Activated CD4-positive, alpha-beta T cell treated with anti-CD3 and anti-CD28 coated beads, Interleukin-2, amount 10 ng/mL, durations not matched to agents 24 days and 14 days (primary cell): ENCODE results near the gene RBMS3. TPM values are rescaled to one million over a fixed set of nuclear protein-coding genes. Genes with fewer than 3 reads are reported as not detected.

Experiments
- DNase-seq: peaks from one replicate; pipeline ENCODE4 v3.0.0; 2022
- H3K27ac Mint-ChIP-seq: one replicate; pipeline ENCODE4 v1.8.0; 2022; ENCODE audit warnings: mild to moderate bottlenecking, mixed read lengths
- H3K27me3 Mint-ChIP-seq: one replicate; pipeline ENCODE4 v1.8.0; 2022; ENCODE audit warnings: mixed read lengths
- H3K36me3 Mint-ChIP-seq: one replicate; pipeline ENCODE4 v1.8.0; 2022; ENCODE audit warnings: low read depth, mild to moderate bottlenecking, mixed read lengths
- H3K4me1 Mint-ChIP-seq: one replicate; pipeline ENCODE4 v1.8.0; 2021; ENCODE audit warnings: mixed read lengths
- H3K4me3 Mint-ChIP-seq: one replicate; pipeline ENCODE4 v1.8.0; 2022; ENCODE audit warnings: mild to moderate bottlenecking, moderate library complexity, mixed read lengths
- H3K9me3 Mint-ChIP-seq: one replicate; pipeline ENCODE4 v1.8.0; 2021; ENCODE audit warnings: mixed read lengths
- intact Hi-C: fragments of 100-400 bp; cut with micrococcal nuclease; formaldehyde crosslinking; loops from one replicate; pipeline ENCODE4 v1.15.1; 2023
- total RNA-seq: library from RNA; stranded (reverse); gene quantifications from 2 replicates; pipeline ENCODE4 v1.2.3, GENCODE V29; 2022

The RBMS3 gene
- total RNA-seq, 1 donor from 2014 or later = 4.3 TPM

DNA sequence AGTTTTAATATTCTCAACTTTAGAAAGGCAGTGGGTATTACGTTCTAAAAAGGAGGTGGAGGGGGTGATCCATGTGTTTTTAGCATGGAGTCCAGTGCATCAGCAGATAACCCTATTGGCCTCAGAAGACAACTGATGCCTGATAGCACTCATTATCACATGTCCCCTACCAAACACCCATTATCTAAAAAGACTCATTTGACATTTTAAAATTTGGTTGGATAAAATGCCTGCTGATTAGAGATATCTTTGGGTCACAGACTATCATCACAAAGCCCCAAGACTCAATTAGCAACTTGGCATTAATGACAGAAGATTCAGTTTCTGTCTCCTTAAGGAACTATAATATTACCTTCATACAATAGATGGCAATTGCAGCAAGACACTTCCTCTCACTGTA, 589.3 kb downstream of the RBMS3 start:
- H3K9me3 Mint-ChIP-seq = no peaks in the 10 kb centered on the region
- no peak for DNase-seq
- intact Hi-C loops = no loop called here
- H3K27me3 Mint-ChIP-seq = no peaks in the 10 kb centered on the region
- no peak overlapping the region for H3K27ac Mint-ChIP-seq
- no peaks in the 10 kb centered on the region for H3K4me1 Mint-ChIP-seq
- H3K36me3 Mint-ChIP-seq = no peaks in the 10 kb centered on the region
- H3K4me3 Mint-ChIP-seq = no peak overlapping the region

DNA sequence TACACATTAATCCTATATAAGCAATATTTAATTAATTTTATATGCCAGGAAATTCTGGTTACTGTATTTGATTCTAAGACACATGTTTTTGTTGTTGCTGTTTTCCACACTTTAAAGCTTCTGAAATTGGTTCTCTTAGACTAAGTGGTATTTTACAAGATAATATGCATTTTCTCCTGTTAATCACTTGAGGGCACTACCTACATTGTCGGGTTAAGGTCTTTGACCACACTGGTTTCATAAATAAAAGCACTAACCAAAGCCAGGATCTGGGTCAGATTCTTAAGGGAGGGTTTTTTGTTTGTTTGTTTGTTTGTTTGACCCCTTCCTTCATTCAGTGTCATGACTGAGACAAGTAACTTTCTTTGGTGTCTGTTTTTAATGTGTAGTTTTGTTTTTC, 590.2 kb downstream of the RBMS3 start:
- Mint-ChIP-seq H3K27ac (no peak overlapping the region), H3K36me3 (no peaks in the 10 kb centered on the region), H3K4me1 (no peaks in the 10 kb centered on the region), H3K4me3 (no peak overlapping the region), H3K27me3 (no peaks in the 10 kb centered on the region), H3K9me3 (no peaks in the 10 kb centered on the region)
- no peak for DNase-seq
- intact Hi-C loops = no loop called here

DNA sequence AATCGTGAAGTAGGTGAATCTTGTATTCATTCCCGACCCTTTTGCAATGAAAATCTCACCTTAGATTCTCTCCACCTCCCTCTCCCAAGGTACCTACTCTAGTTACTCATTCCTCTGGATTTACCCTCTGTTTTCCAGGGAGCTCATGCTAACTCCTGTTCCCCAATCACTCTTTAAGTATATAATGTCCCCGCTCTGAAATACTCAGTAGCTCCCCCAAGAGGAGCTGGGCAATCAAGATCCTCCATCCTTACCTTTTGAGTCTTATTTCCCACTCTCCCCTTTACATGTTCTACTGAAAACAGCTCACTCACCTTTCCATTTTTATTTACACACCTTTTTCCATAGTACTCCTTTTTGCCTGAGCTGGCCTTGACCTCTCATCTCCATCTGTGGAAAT, 599.9 kb downstream of the RBMS3 start:
- intact Hi-C loops = no loop called here
- Mint-ChIP-seq H3K36me3 (no peaks in the 10 kb centered on the region), H3K9me3 (no peaks in the 10 kb centered on the region), H3K27ac (no peak overlapping the region), H3K27me3 (no peaks in the 10 kb centered on the region), H3K4me3 (no peak overlapping the region), H3K4me1 (no peaks in the 10 kb centered on the region)
- no peak for DNase-seq

DNA sequence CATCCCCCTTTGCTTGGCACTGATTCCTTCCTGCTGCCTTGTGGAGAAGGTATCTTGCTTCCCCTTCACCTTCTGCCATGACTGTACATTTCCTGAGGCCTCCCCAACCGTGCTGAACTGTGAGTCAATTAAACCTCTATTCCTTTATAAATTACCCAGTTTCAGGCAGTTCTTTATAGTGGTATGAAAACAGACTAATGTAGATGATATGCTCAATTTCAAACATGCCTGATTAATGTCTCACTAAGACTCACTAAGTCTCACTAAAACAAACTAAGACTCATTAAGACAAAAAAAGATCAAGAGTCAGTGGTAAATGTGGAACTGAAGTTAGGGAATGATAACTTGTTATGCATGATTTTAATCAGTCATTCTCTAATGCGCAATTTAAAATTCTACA, 606.6 kb downstream of the RBMS3 start:
- H3K27me3 Mint-ChIP-seq = no peaks in the 10 kb centered on the region
- no peak overlapping the region for H3K27ac Mint-ChIP-seq
- no peaks in the 10 kb centered on the region for H3K36me3 Mint-ChIP-seq
- H3K4me3 Mint-ChIP-seq = no peak overlapping the region
- DNase-seq = no peak
- no peaks in the 10 kb centered on the region for H3K9me3 Mint-ChIP-seq
- H3K4me1 Mint-ChIP-seq = no peaks in the 10 kb centered on the region
- intact Hi-C loops = no loop called here

DNA sequence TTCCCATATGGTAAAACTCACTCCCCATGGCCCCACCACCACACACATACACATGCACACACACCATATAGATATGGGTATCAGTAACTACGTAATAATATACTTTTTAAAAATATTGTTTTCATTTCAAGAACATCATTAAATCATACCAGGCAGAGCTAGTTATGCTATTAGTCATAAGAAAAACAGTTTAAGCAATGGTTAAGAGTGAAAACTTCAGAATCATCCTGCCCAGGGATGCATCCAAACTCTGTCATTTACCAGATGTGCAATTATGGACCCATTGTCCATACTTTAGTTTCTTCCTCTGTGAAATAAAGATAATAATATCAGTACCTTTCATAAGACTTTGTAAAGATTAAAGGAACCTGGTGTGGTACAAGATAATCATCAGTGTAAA, 608.3 kb downstream of the RBMS3 start:
- Mint-ChIP-seq H3K4me1 (no peaks in the 10 kb centered on the region), H3K27ac (no peak overlapping the region), H3K4me3 (no peak overlapping the region), H3K9me3 (no peaks in the 10 kb centered on the region), H3K36me3 (no peaks in the 10 kb centered on the region), H3K27me3 (no peaks in the 10 kb centered on the region)
- no peak for DNase-seq
- intact Hi-C loops = no loop called here

DNA sequence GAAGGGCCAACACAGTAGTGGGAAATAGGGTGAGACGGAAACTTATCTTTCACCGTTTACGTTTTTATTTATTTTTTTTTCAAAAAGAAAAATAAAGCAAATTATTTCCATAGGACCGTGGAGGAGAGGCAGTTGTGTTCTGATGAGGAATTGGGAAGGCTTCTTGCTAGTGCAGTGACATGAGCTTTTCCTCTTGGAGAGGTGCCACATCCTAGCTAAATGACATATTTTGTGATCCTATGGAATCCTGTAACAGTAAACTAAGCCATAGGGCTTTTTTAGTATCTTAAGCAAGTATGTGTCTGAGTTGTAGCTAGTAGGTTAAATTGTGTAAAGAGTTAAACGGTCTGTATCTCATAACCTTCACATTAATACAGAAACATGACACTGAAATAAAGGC, 609.9 kb downstream of the RBMS3 start:
- no peaks in the 10 kb centered on the region for H3K36me3 Mint-ChIP-seq
- no peaks in the 10 kb centered on the region for H3K4me1 Mint-ChIP-seq
- intact Hi-C loops = no loop called here
- no peak overlapping the region for H3K27ac Mint-ChIP-seq
- no peak for DNase-seq
- no peaks in the 10 kb centered on the region for H3K9me3 Mint-ChIP-seq
- peaks cover 2% of the 10 kb centered on the region for H3K27me3 Mint-ChIP-seq
- H3K4me3 Mint-ChIP-seq = no peak overlapping the region

DNA sequence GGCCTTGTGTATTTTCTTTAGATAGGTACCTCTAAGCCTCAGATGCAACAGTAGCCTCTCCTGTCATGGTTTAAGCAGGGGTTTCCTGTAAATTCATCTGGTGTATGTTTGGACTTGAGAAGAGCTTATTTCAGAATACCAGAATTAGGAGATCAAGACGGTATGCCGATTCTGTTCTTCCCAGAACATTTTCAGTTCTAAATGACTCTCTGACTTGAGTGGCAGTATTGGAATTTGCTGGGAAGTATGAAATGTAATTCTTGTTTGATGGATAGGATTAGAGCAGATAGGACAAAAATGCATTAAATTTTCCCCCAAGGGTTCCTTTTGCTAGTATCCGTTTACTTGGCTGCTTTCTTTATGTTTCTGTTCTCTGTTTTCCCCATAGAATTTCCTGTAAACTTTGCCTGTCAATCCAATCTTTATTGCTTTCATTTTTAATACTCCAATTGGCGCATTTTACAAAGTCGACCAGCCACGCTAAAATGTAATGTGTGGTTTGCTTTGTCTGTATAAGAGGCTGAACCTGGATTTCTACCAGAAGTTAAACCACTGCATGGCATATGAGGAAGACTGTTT, 612.2 kb downstream of the RBMS3 start:
- intact Hi-C loops = no loop called here
- no peak overlapping the region for H3K4me3 Mint-ChIP-seq
- H3K4me1 Mint-ChIP-seq = no peaks in the 10 kb centered on the region

DNA sequence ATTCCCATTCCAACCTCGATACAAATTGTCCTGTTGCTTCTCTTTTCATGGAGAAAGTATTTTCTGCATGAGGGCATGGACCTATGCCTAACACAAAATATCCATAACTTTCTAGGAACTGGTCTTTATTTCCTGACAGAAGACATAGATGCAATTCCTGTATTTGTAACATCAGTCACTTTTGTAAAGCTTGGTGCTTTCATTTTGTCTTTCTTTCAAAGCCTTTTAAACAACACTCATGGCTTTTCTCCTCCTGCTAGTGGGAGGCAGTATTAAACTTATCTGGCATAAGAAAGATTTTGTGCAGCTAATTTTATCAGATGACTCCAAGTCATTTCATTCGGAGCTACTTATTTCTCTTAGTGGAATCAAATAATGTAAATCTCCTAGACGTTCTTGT, 616.0 kb downstream of the RBMS3 start:
- Mint-ChIP-seq H3K27ac (no peak overlapping the region), H3K27me3 (peaks cover 4% of the 10 kb centered on the region)
- no peak for DNase-seq

More for the DNA sequence above, 612.2 kb downstream of the RBMS3 start:
- peaks cover 2% of the 10 kb centered on the region for H3K27me3 Mint-ChIP-seq
- H3K9me3 Mint-ChIP-seq = no peaks in the 10 kb centered on the region
- DNase-seq = no peak
- H3K27ac Mint-ChIP-seq = no peak overlapping the region
- no peaks in the 10 kb centered on the region for H3K36me3 Mint-ChIP-seq

DNA sequence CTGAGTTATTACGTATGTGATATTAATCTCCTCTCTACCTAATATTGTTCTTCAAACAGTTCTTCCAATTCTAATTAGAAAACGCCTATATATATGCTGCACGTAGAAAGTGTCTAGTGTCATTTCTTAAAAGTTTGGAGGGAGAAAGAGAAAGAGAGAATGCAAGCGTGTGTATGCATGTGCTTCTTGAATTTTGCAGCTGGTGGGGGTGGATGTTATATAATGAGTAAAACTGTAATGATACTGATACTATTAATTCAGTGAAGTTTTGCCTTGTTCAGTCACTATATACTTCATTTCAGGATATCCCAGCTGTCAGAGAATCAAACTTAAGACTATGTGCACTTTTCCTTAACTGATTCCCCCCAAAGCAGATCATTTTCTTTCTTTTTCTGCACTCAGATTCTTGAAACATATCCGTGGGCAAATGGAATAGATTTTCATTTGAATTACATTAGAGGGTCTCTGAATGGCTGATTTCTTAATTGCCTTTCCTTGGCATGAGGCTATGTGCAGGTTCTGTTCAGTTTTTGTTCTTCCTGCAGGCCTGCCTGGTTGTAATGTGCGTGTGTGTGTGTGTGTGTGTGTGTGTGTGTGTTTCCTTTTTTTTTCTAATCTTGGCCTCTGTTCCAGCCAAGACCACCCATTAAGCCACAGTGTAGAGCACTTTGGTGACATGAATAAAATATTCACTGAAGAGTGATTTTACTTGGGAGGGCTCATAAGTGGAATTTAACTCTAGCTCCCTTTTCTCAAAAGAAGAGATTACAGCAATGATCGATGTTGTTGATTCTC, 617.5 kb downstream of the RBMS3 start:
- peaks cover 4% of the 10 kb centered on the region for H3K27me3 Mint-ChIP-seq
- no peaks in the 10 kb centered on the region for H3K36me3 Mint-ChIP-seq
- no peaks in the 10 kb centered on the region for H3K4me1 Mint-ChIP-seq
- no peak for DNase-seq
- intact Hi-C loops = no loop called here
- no peak overlapping the region for H3K27ac Mint-ChIP-seq
- H3K9me3 Mint-ChIP-seq = no peaks in the 10 kb centered on the region
- no peak overlapping the region for H3K4me3 Mint-ChIP-seq

More for the DNA sequence above, 616.0 kb downstream of the RBMS3 start:
- H3K9me3 Mint-ChIP-seq = no peaks in the 10 kb centered on the region
- no peak overlapping the region for H3K4me3 Mint-ChIP-seq
- intact Hi-C loops = no loop called here
- H3K4me1 Mint-ChIP-seq = no peaks in the 10 kb centered on the region
- no peaks in the 10 kb centered on the region for H3K36me3 Mint-ChIP-seq

DNA sequence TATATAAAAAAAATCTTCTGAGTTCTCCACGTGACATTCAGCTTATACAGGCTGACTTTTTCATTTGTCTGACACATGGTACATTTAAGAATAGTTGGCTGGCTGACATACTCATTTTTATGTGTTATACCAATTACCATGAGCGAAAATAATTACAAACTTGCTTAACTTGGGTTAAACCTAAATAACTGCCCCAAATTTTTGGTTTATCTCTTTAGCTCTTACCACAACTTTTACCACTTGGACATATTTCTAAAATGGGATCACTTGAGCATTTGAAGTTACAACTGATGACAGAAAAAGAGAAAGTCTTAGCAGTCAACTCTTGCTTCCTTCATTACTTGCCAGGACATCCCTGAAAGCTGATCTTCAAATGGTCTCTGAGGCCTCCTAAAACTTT, 618.1 kb downstream of the RBMS3 start:
- no peak for DNase-seq
- Mint-ChIP-seq H3K27ac (no peak overlapping the region), H3K4me1 (no peaks in the 10 kb centered on the region), H3K4me3 (no peak overlapping the region), H3K9me3 (no peaks in the 10 kb centered on the region), H3K27me3 (peaks cover 4% of the 10 kb centered on the region), H3K36me3 (no peaks in the 10 kb centered on the region)
- intact Hi-C loops = no loop called here

DNA sequence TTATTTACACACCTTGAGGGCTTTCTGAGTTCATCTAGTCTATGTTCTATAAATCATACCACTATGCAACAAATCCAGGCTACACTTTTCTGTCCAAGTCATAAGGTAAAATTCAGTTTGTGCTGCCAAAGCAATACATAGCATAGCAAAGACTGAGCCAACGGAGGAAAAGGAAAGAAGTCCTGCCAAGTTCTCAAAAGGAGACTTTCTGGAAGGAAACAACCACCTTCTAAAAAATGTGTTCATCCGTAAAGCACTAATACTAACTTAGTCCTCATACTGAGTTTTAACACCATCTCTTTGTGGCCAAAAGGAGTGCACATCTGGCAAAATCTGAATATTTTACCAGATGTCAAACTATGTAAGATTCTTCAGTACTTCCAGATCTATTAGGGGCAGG, 620.2 kb downstream of the RBMS3 start:
- intact Hi-C loops = no loop called here
- Mint-ChIP-seq H3K27me3 (peaks cover 2% of the 10 kb centered on the region), H3K4me3 (no peak overlapping the region), H3K9me3 (no peaks in the 10 kb centered on the region), H3K36me3 (no peaks in the 10 kb centered on the region), H3K4me1 (no peaks in the 10 kb centered on the region), H3K27ac (no peak overlapping the region)
- DNase-seq = no peak

DNA sequence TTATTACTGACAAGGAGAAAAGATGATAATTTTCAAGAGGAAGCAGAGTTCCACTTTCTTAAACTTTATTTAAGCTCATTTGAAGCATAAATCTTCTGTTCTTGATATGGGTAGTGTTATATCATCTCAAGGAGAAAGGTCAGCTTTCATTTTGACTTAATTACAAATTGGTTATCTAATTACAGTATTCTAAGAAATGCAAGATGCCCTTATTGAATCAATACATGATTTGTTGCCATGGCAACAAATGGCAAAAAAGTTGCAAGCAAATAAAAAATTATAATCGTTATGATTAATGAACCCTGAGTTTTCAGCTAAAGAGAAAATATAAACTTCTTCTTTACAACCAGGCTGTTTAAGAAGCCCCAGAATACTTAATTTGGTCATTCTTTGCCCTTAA, 622.7 kb downstream of the RBMS3 start:
- intact Hi-C loops = no loop called here
- no peaks in the 10 kb centered on the region for H3K36me3 Mint-ChIP-seq
- H3K9me3 Mint-ChIP-seq = no peaks in the 10 kb centered on the region
- DNase-seq = no peak
- no peak overlapping the region for H3K27ac Mint-ChIP-seq
- H3K4me3 Mint-ChIP-seq = no peak overlapping the region
- H3K27me3 Mint-ChIP-seq = peaks cover 2% of the 10 kb centered on the region
- H3K4me1 Mint-ChIP-seq = no peaks in the 10 kb centered on the region

DNA sequence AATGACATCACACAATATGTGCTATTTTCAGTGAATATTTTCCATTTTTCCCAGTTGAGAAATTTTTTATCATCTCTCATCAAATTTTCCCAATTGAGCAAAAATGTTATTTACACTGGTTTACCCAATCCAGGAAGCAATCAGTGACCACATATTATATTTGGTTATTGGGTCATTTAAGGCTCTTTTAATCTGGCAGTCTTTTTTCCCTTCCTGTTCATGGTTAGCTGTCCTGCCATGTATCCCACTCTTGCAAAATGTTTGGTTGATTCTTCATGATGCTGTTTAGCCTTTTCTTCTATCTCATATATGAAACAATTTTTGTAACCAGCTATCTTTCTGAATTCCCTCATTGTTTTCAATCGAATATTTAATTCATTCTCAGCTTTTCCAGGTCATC, 626.0 kb downstream of the RBMS3 start:
- Mint-ChIP-seq H3K4me1 (no peaks in the 10 kb centered on the region), H3K36me3 (no peaks in the 10 kb centered on the region), H3K27ac (no peak overlapping the region), H3K27me3 (no peaks in the 10 kb centered on the region), H3K4me3 (no peak overlapping the region), H3K9me3 (no peaks in the 10 kb centered on the region)
- intact Hi-C loops = no loop called here
- DNase-seq = no peak

DNA sequence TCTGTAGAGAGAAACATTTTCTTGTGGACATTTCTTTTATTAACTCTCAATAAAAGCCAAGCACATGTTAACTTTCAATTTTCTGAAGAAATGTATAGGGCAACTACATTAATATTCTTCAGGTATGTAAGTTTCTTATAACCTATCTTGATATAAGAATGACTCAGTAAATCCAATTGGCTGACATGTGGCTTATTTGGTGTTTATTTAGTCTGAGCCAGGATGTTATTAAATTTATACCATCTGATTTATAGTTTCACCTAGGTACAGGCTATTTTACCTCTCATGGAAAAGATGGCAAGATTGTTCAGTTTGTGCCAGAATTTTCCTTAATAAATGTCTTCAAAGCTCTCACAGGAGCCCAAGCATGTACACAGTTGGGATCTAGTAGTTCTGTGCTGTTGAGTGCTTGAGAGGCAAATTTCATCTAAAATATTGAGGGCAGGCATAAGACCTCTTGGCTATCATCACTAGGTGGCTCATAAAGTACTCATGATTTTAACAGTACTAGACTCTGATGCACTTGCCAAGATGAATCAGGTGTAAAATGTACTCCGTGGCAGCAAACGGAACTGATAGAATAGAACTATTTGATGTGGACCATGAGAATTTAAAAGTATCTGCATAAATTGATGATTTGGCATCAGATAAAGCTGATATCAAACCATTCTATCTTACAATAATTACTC, 631.9 kb downstream of the RBMS3 start:
- intact Hi-C loops = no loop called here
- Mint-ChIP-seq H3K4me3 (no peak overlapping the region), H3K9me3 (no peaks in the 10 kb centered on the region), H3K4me1 (no peaks in the 10 kb centered on the region), H3K36me3 (no peaks in the 10 kb centered on the region), H3K27ac (no peak overlapping the region), H3K27me3 (peaks cover 6% of the 10 kb centered on the region)
- DNase-seq = no peak
